OCI-LY1 (cell line): ENCODE data around the gene MRTO4.

Experiments used
- H2AFZ ChIP-seq: fragments of 200-600 bp; sonication (generic), shearing (Covaris generic); 2 replicates; pipeline ENCODE4 v1.6.0; 2014; ENCODE audit warnings: antibody characterized with exemption, mild to moderate bottlenecking, low read length
- H3F3A ChIP-seq: fragments of 200-600 bp; sonication (generic), shearing (Covaris generic); 2 replicates; pipeline ENCODE4 v1.6.0; 2014; ENCODE audit warnings: mild to moderate bottlenecking, antibody characterized with exemption, low read length, moderate library complexity; ENCODE audit not compliant: insufficient read depth
- H3K27ac ChIP-seq: fragments of 200-600 bp; sonication (generic); 2 replicates; pipeline ENCODE4 v1.5.1; 2014; ENCODE audit warnings: low read length, mixed run types, mild to moderate bottlenecking, low read depth; ENCODE audit not compliant: poor library complexity, severe bottlenecking
- H3K27me3 ChIP-seq: fragments of 200-600 bp; sonication (generic); 2 replicates; pipeline ENCODE4 v1.6.0; 2014; ENCODE audit warnings: antibody characterized with exemption, mild to moderate bottlenecking, low read length, moderate library complexity; ENCODE audit not compliant: insufficient read depth
- H3K36me3 ChIP-seq: fragments of 200-600 bp; sonication (generic); 2 replicates; pipeline ENCODE4 v1.6.1; 2014; ENCODE audit warnings: mild to moderate bottlenecking, antibody characterized with exemption, low read length, moderate library complexity, mixed read lengths; ENCODE audit not compliant: insufficient read depth
- H3K4me1 ChIP-seq: fragments of 200-600 bp; sonication (generic); 2 replicates; pipeline ENCODE4 v1.5.1; 2014; ENCODE audit warnings: mild to moderate bottlenecking, low read length, moderate library complexity; ENCODE audit not compliant: insufficient read depth, severe bottlenecking
- H3K4me2 ChIP-seq: fragments of 200-600 bp; sonication (generic), shearing (Covaris generic); 2 replicates; pipeline ENCODE4 v1.6.1; 2014; ENCODE audit warnings: low read length
- H3K4me3 ChIP-seq: fragments of 200-600 bp; sonication (generic); 2 replicates; pipeline ENCODE4 v1.5.1; 2014; ENCODE audit warnings: low read length, low read depth, mild to moderate bottlenecking, mixed read lengths; ENCODE audit not compliant: poor library complexity, severe bottlenecking
- H3K79me2 ChIP-seq: fragments of 200-600 bp; shearing (Covaris generic); 2 replicates; pipeline ENCODE4 v1.6.1; 2016; ENCODE audit warnings: mixed run types, low read length, mixed read lengths; ENCODE audit not compliant: insufficient read depth
- H3K9ac ChIP-seq: fragments of 200-600 bp; sonication (generic), shearing (Covaris generic); 2 replicates; pipeline ENCODE4 v1.6.1; 2014; ENCODE audit warnings: mild to moderate bottlenecking, low read length, mixed read lengths
- H3K9me2 ChIP-seq: fragments of 200-600 bp; sonication (generic), shearing (Covaris generic); 2 replicates; pipeline ENCODE4 v1.6.1; 2014; ENCODE audit warnings: low read depth, mild to moderate bottlenecking, low read length, mixed read lengths
- H3K9me3 ChIP-seq: fragments of 200-600 bp; shearing (Covaris generic); 2 replicates; pipeline ENCODE4 v1.6.1; 2014; ENCODE audit warnings: low read length, mixed read lengths
- H4K20me1 ChIP-seq: fragments of 200-600 bp; sonication (generic), shearing (Covaris generic); 2 replicates; pipeline ENCODE4 v1.6.0; 2016; ENCODE audit warnings: mild to moderate bottlenecking, low read length; ENCODE audit not compliant: insufficient read depth
- CTCF ChIP-seq: fragments of 200-600 bp; sonication (generic), shearing (Covaris generic); IDR thresholded peaks from 2 replicates; pipeline ENCODE4 v1.5.1; 2017; ENCODE audit warnings: mild to moderate bottlenecking, antibody characterized with exemption, low read length, moderate library complexity, mixed read lengths
- EZH2 ChIP-seq: fragments of 200-600 bp; sonication (generic), shearing (Covaris generic); IDR thresholded peaks from 2 replicates; pipeline ENCODE4 v1.8.0; 2017; ENCODE audit warnings: borderline replicate concordance, mixed run types, mild to moderate bottlenecking, antibody characterized with exemption, low read length, moderate library complexity, mixed read lengths

MRTO4 gene

DNA sequence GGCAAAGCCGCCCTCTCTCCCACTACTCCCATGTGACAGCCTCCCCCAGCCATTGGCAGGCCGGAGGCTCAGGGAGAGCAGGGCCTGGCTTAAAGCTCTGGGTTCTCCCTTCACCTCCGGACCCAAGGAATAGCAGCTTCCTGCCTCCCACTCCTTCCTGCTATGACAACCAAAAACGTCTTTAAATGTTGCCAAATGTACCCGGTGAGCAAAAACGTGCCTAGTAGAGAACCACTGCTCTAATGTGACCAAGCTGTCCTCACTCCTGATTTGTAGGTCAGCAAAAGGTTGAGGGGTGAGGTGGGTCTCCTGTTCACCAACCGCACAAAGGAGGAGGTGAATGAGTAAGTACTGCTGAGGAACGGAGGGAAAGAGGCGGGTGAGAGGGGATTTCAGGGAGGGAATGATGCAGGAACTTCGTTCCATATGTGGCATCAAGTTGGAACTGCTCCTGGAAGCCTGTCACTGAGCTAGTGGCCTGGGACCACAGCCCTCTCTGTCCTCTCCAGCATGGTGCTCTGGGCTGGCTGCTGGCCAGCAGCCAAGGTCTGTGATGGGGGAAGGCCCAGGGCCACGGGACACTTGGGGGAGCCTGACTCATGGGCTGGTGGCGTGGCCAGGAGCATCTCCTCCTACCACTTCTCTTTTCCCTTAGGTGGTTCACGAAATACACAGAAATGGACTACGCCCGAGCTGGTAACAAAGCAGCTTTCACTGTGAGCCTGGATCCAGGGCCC, 5.7 kb downstream of the MRTO4 start:
- Histone ChIP-seq H3K4me2 (no peak overlapping the region), H4K20me1 (no peaks in the 10 kb centered on the region), H3K27me3 (no peaks in the 10 kb centered on the region), H3K9me3 (no peaks in the 10 kb centered on the region), H2AFZ (no peak overlapping the region), H3K4me1 (peaks cover 17% of the 10 kb centered on the region), H3K27ac (no peak overlapping the region), H3K9me2 (no peaks in the 10 kb centered on the region), H3K4me3 (no peak overlapping the region), H3K36me3 (peaks cover 72% of the 10 kb centered on the region), H3K79me2 (peaks cover 29% of the 10 kb centered on the region), H3F3A (no peaks in the 10 kb centered on the region), H3K9ac (no peak overlapping the region)
- TF ChIP-seq CTCF, result no peak

DNA sequence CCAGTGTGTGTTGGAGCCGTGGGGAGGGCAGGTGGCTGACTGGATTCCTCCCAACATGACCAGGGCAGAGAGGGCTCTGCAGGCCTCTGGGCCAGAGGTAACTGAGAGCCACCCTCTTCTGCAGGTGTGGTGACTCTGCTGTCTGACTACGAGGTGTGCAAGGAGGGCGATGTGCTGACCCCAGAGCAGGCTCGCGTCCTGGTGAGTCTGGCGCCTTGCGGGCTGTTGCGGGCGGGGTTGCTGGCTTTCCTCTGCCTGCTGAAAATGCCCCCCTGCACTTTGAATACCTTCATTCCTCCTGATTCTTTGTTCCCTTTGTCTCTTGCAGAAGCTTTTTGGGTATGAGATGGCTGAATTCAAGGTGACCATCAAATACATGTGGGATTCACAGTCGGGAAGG, 6.7 kb downstream of the MRTO4 start:
- H3K79me2 ChIP-seq, result peaks cover 19% of the 10 kb centered on the region
- no peak overlapping the region for H3K4me3 ChIP-seq
- no peak overlapping the region for H3K4me2 ChIP-seq
- H3K27ac ChIP-seq, result no peak overlapping the region
- no peak overlapping the region for H2AFZ ChIP-seq
- no peak for TF ChIP-seq CTCF
- H3K9me3 ChIP-seq, result no peaks in the 10 kb centered on the region
- H3K27me3 ChIP-seq, result no peaks in the 10 kb centered on the region
- no peaks in the 10 kb centered on the region for H4K20me1 ChIP-seq
- H3K36me3 ChIP-seq, result peaks cover 72% of the 10 kb centered on the region
- H3K4me1 ChIP-seq, result peaks cover 8% of the 10 kb centered on the region
- no peak overlapping the region for H3K9ac ChIP-seq
- H3K9me2 ChIP-seq, result no peaks in the 10 kb centered on the region
- H3F3A ChIP-seq, result no peaks in the 10 kb centered on the region

GRCh38 chr1:19260211-19261138, 8.9 kb downstream of the MRTO4 start:
- Histone ChIP-seq H3K9me3 (no peaks in the 10 kb centered on the region), H2AFZ (no peak overlapping the region), H3K4me2 (no peak overlapping the region), H3K9ac (no peak overlapping the region), H3K4me1 (no peaks in the 10 kb centered on the region), H3K4me3 (no peak overlapping the region), H4K20me1 (no peaks in the 10 kb centered on the region), H3K27me3 (no peaks in the 10 kb centered on the region), H3K27ac (no peak overlapping the region), H3K9me2 (no peaks in the 10 kb centered on the region), H3K79me2 (no peaks in the 10 kb centered on the region), H3F3A (no peaks in the 10 kb centered on the region), H3K36me3 (peaks cover 54% of the 10 kb centered on the region)
- TF ChIP-seq CTCF (no peak), EZH2 (no peak)
